ENCODE results near the gene PTPRN2. TPM values are rescaled to one million over a fixed set of nuclear protein-coding genes. Genes with fewer than 3 reads are reported as not detected.

PTPRN2 gene
- polyA plus RNA-seq, 1 donor from 2014 or later = 1.6 TPM

GRCh38 chr7:157816086-157816485 lies 771.5 kb downstream of the PTPRN2 start:
- Mint-ChIP-seq H3K27me3 (no peaks in the 10 kb centered on the region), H3K4me1 (peaks cover 0 to 1% (median 0%) of the 10 kb centered on the region in 3 donors), H3K36me3 (no peaks in the 10 kb centered on the region)

DNA sequence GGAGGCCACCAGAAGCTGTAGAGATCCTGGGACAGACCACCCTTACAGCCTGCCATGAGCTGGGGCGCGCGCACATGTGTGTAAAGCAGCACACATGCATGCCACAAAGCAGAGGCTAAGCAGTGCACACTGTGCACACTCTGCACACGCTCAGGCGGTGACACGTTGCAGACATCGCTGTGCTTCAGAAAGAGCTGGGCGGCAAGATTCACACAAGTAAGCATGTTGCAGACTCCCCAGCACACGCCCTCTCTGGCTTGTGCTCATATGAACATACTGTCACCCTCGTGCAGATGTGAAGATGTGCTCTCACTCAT lies 772.0 kb downstream of the PTPRN2 start:
- peaks cover 0 to 1% (median 0%) of the 10 kb centered on the region in 3 donors for H3K4me1 Mint-ChIP-seq
- H3K9me3 Mint-ChIP-seq = peaks cover 2 to 7% (median 3%) of the 10 kb centered on the region in 3 donors
- no peak overlapping the region for H3K4me3 Mint-ChIP-seq
- no peaks in the 10 kb centered on the region for H3K36me3 Mint-ChIP-seq
- no peaks in the 10 kb centered on the region for H3K27me3 Mint-ChIP-seq
- H3K27ac Mint-ChIP-seq = no peak overlapping the region

More at GRCh38 chr7:157816086-157816485, 771.5 kb downstream of the PTPRN2 start:
- Mint-ChIP-seq H3K9me3 (peaks cover 2 to 7% (median 3%) of the 10 kb centered on the region in 3 donors), H3K27ac (no peak overlapping the region), H3K4me3 (no peak overlapping the region)

DNA sequence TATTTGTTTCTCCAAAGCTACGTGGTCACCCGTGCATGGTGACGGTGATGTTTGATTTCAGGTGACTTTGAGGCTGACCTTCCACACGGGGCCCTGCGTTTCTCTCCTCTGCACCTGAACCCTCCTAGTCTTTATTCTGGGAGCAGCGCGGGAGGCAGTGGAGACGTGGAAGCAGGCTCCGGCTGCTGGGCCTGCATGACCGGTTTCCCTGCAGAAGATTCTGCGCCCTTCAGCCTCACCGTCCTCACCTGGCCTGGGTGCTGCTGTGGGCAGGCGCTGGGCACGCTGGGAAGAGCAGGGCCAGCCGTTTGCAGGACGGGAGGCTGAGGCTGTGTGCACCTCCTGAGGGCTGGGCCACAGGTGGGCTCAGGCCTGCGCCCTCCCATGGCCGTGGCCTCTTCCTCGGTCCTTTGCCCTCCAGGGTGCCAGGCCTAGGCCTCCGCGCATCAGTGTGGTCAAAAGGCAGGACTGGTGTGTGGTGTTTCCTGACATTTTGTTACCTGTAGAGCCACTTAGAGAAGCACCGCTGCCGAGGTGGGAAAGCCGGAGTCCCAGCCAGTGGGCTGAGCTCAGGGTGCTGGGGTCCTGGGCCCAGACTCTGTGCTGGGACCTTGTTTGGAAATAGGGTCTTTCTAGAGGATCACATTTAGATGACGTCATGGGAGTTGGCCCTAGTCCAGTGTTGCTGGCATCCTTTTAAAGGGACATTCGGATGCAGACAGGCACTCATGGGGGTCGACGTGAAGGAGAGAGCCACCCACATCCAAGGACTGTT lies 772.5 kb downstream of the PTPRN2 start:
- no peaks in the 10 kb centered on the region for H3K36me3 Mint-ChIP-seq
- peaks cover 2 to 7% (median 3%) of the 10 kb centered on the region in 3 donors for H3K9me3 Mint-ChIP-seq
- H3K27ac Mint-ChIP-seq = no peak overlapping the region
- H3K4me1 Mint-ChIP-seq = peaks cover 0 to 1% (median 0%) of the 10 kb centered on the region in 3 donors
- no peaks in the 10 kb centered on the region for H3K27me3 Mint-ChIP-seq
- no peak overlapping the region for H3K4me3 Mint-ChIP-seq

DNA sequence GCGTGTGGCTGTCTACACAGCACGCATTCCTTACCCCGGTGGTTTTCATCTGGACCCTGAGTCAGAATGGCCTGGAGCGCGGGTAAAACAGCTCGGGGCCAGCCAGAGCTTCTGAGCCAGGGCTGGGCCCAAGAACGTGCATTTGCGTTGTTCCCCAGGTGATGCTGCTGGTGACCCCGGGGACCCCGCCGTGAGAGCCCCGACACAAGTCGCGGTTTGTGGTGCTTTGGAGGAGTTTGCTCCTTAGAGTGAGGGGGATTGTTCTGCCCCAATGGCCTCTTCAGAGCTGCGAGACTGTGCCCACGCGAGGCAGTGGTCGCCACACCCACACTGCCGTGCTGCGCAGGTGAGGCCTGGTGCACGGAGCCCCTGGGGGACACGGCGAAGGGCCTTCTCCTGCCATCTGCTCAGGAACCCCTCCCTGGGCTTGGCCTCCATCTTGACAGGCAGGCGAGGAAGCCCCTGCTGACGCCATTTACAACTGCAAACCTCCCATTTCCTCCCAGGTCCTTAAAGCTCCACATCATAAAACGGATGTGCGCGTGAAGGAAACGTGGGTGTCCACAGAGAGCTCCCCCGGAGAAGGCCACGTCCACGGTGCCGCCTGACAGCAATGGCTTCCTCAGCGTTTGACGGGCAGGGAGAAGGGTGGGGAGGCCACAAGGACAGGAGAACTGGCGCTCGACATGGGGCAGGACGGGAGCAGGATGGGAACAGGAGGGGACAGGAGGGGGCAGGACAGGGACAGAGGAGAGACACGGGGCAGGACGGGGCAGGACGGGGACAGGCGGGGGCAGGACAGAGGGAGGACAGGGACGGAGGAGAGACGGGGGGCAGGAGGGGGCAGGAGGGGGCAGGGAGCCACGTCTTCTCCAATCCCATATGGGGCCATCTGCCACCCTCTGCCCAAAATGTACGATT lies 773.6 kb downstream of the PTPRN2 start:
- peaks cover 2 to 7% (median 3%) of the 10 kb centered on the region in 3 donors for H3K9me3 Mint-ChIP-seq
- no peaks in the 10 kb centered on the region for H3K27me3 Mint-ChIP-seq
- peak overlapping the region in 1 of 4 donors; percentile 37 for H3K4me3 Mint-ChIP-seq
- no peaks in the 10 kb centered on the region for H3K36me3 Mint-ChIP-seq
- H3K4me1 Mint-ChIP-seq = no peaks in the 10 kb centered on the region
- H3K27ac Mint-ChIP-seq = no peak overlapping the region

- Mint-ChIP-seq H3K27me3 (no peaks in the 10 kb centered on the region), H3K36me3 (no peaks in the 10 kb centered on the region), H3K4me1 (no peaks in the 10 kb centered on the region), H3K4me3 (no peak overlapping the region), H3K27ac (no peak overlapping the region), H3K9me3 (peaks cover 3 to 8% (median 4%) of the 10 kb centered on the region in 3 donors)
Observed at GRCh38 chr7:157813053-157813452, 774.6 kb downstream of the PTPRN2 start.

- Mint-ChIP-seq H3K4me1 (no peaks in the 10 kb centered on the region), H3K9me3 (peaks cover 0 to 5% (median 4%) of the 10 kb centered on the region in 3 donors), H3K27me3 (no peaks in the 10 kb centered on the region), H3K36me3 (no peaks in the 10 kb centered on the region), H3K27ac (no peak overlapping the region), H3K4me3 (no peak overlapping the region)
Observed at GRCh38 chr7:157811946-157812345, 775.7 kb downstream of the PTPRN2 start.

- Mint-ChIP-seq H3K27me3 (no peaks in the 10 kb centered on the region), H3K4me3 (peak overlapping the region in 1 of 4 donors; percentile 33), H3K36me3 (no peaks in the 10 kb centered on the region), H3K9me3 (peaks cover 0 to 4% (median 3%) of the 10 kb centered on the region in 3 donors), H3K27ac (no peak overlapping the region), H3K4me1 (no peaks in the 10 kb centered on the region)
Observed at GRCh38 chr7:157809863-157810851, 777.5 kb downstream of the PTPRN2 start.

GRCh38 chr7:157809154-157809862 lies 778.3 kb downstream of the PTPRN2 start:
- H3K27ac Mint-ChIP-seq = no peak overlapping the region

DNA sequence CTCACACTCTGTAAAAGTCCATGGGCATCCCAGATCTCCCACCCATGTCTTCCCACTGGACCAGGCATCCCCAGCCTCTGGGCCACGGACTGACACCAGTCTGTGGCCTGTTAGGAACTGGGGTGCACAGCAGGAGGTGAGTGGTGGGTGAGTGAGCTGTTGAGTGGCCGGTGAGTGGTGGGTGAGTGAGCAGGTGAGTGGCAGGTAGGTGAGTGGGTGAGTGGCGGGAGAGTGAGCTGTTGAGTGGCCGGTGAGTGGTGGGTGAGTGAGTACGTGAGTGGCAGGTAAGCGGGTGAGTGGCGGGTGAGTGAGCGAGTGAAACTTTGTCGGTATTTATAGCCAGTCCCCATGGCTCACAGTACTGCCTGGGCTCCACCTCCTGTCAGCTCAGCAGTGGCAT lies 779.6 kb downstream of the PTPRN2 start:
- Mint-ChIP-seq H3K27ac (no peak overlapping the region), H3K4me3 (no peak overlapping the region), H3K4me1 (no peaks in the 10 kb centered on the region), H3K36me3 (no peaks in the 10 kb centered on the region), H3K9me3 (peaks cover 2 to 8% (median 8%) of the 10 kb centered on the region in 3 donors), H3K27me3 (no peaks in the 10 kb centered on the region)

More at GRCh38 chr7:157809154-157809862, 778.3 kb downstream of the PTPRN2 start:
- H3K36me3 Mint-ChIP-seq = no peaks in the 10 kb centered on the region
- H3K9me3 Mint-ChIP-seq = peaks cover 0 to 4% (median 3%) of the 10 kb centered on the region in 3 donors
- H3K4me3 Mint-ChIP-seq = no peak overlapping the region
- no peaks in the 10 kb centered on the region for H3K27me3 Mint-ChIP-seq
- no peaks in the 10 kb centered on the region for H3K4me1 Mint-ChIP-seq

- Mint-ChIP-seq H3K4me1 (no peaks in the 10 kb centered on the region), H3K27ac (no peak overlapping the region), H3K27me3 (no peaks in the 10 kb centered on the region)
Observed at GRCh38 chr7:157807510-157807909, 780.1 kb downstream of the PTPRN2 start.

GRCh38 chr7:157806711-157807110 lies 780.9 kb downstream of the PTPRN2 start:
- peaks cover 2 to 15% (median 13%) of the 10 kb centered on the region in 3 donors for H3K9me3 Mint-ChIP-seq
- H3K27ac Mint-ChIP-seq = no peak overlapping the region
- H3K27me3 Mint-ChIP-seq = no peaks in the 10 kb centered on the region
- no peaks in the 10 kb centered on the region for H3K36me3 Mint-ChIP-seq
- H3K4me1 Mint-ChIP-seq = no peaks in the 10 kb centered on the region
- H3K4me3 Mint-ChIP-seq = no peak overlapping the region

More at GRCh38 chr7:157807510-157807909, 780.1 kb downstream of the PTPRN2 start:
- no peaks in the 10 kb centered on the region for H3K36me3 Mint-ChIP-seq
- H3K4me3 Mint-ChIP-seq = no peak overlapping the region
- H3K9me3 Mint-ChIP-seq = peaks cover 2 to 9% (median 8%) of the 10 kb centered on the region in 3 donors

DNA sequence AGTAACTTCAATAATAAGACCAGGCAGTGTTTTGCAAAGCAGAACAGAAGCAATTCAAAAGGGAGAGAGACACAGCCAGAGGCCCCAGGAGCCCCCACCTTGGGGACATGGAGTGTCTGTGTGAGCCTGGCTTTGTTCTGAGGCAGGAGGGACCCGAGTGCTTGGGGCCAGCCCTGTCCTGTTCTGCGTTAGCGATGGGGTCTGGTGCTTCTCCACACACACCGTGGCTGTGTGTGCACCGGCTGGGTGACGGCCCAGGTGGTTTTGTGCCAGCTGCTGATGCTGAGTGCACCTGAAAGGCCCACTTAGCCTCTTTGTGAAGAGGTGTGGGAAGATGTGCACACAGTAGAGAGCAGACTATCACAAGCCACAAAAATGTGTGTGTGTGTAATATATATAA lies 781.9 kb downstream of the PTPRN2 start:
- Mint-ChIP-seq H3K4me3 (no peak overlapping the region), H3K27me3 (no peaks in the 10 kb centered on the region), H3K36me3 (no peaks in the 10 kb centered on the region), H3K4me1 (no peaks in the 10 kb centered on the region), H3K27ac (no peak overlapping the region), H3K9me3 (peaks cover 2 to 15% (median 13%) of the 10 kb centered on the region in 3 donors)

GRCh38 chr7:157803906-157804305 lies 783.7 kb downstream of the PTPRN2 start:
- H3K9me3 Mint-ChIP-seq = peaks cover 2 to 15% (median 15%) of the 10 kb centered on the region in 3 donors
- no peaks in the 10 kb centered on the region for H3K36me3 Mint-ChIP-seq
- H3K4me1 Mint-ChIP-seq = no peaks in the 10 kb centered on the region
- H3K27ac Mint-ChIP-seq = no peak overlapping the region
- no peaks in the 10 kb centered on the region for H3K27me3 Mint-ChIP-seq
- H3K4me3 Mint-ChIP-seq = no peak overlapping the region
